8988T (cell line): Measurements from ENCODE around the gene RALGPS1.
"Not testable (repeated sequence)": the region's sequence is repeated elsewhere in the genome, so short reads cannot be mapped to it uniquely, and the experiment has no call there.

ENCODE experiments used
- DNase-seq: peaks from one replicate; pipeline ENCODE4 v3.0.0; 2011

RALGPS1 gene

DNA sequence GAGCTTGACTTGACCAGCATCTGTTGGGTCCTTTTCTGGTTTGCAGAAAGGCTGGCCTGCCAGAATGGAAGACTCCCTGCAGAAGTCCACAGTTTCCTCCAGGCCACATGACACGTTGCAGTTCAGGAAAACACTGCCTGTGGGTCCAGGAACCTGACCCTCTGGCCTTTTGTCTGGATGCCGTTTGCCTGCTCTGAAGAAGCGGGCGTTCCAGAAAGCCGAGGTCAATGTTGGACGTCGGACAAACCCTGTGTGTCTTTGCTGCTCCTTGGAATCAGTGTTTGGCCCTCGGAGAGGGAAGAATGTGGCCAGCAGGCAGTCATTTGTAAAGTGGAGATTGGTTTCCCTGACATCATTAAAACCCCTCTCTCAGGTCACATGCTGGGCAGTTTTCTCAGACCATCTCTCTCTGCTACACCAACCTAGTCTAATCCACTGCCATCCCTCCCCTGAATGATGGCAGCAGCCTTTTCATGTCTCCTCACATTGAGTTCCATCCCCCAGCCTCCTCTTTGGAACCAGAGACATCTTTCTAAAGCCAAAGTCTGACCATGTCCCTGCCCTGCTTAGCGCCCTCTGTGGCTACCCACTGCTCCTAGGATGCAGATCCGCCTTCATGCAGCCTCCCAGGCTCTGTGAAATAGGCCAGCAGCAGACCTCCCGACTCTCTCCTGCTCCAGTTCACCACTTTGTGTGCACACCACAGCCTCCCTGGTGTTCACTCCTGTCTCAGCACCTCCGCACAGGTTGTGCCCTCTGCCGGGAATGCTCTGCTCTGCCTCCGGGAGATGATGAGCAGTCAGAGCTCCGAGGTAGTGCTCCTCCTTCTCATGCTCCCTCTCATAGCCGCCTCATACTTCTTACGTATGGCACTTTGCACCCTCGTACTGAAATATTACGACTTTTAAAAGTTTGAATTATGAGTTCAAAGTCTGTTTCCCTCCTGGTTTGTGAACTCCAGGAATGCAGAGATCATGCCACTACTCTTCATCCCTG, 75.6 kb downstream of the RALGPS1 start:
- DNase-seq, result no peak

- no peak for DNase-seq
Observed at GRCh38 chr9:126991183-126991582, 76.6 kb downstream of the RALGPS1 start.

DNA sequence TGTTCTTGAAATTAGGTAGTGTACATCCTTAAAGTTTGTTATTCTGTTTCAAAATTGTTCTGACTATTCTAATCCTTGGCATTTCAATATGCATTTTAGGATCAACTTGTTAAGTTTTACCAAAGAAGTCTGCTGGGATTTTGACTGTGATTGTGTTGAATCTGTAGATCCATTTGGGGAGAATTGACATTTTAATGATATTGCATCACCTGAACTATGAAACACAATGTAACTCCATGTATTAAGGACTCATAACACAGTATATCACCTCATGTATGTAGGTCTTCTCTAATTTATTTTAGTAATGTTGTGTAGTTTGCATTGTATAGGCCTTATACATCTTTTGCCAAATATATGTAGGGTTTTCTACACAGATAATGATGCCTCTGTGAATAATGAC, 77.8 kb downstream of the RALGPS1 start:
- no peak for DNase-seq

- DNase-seq, result no peak
Observed at GRCh38 chr9:126999315-127000068, 84.9 kb downstream of the RALGPS1 start.

DNA sequence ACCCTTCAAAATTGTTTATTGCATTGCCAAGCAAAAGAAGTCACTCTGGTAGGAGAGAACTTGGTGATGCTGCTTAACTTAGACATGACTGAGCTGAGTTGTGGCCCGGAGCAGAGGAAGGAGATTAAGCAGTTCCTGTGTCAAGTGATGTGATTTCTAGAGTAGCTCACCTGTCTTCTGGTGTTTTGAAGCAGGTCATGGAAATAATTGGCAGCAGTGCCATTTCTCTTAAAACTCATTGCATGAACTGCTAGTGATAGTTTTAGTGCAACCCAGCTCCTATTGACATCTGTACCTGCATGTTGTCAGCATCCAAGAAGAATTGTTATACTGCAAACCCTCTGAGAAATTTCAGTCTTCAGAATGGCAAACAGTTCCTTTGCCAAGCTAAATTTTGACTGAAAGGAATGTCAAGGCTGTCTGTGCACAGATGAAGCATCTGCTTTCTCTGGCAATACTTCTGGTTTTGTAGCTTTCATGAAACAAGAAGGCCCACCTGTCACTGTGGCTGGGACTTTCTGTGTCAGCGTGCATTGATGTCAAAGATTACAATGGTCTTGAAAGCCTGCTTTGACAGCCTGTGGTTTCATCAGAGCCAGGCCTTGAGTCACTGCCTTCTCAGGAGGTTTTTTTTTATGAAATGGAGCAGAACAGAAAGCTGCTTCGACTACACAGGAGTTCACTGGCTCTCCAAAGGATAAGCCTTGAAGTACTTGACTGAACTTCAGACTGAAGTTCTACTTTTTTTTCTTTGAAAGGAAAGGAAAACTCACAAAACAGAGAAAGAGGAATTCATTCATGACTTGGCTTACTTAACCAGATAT, 90.6 kb downstream of the RALGPS1 start:
- DNase-seq, result no peak

DNA sequence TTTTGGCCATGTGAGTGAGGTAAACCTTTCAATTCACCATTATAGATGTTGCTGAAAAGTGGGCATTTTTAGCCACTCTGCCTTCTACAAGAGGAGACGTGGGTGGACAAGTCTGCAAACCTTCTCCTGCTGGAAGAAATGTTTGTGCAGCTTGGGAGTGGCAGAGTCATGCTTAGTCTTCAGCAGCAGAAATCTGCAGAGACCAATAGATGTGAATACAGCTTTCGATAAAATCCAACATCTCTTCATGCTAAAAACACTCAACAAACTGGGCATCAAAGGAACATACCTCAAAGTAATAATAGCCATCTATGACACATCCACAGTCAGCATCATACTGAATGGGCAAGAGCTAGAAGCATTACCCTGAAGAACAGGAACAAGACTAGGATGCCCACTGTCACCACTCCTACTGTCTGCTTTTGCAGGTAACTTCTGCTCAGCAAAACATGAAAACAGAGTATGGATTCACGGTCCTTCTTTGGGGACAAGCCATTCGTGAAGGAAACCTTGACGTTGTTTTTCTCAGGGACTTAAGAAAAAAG, 91.3 kb downstream of the RALGPS1 start:
- no peak for DNase-seq

DNA sequence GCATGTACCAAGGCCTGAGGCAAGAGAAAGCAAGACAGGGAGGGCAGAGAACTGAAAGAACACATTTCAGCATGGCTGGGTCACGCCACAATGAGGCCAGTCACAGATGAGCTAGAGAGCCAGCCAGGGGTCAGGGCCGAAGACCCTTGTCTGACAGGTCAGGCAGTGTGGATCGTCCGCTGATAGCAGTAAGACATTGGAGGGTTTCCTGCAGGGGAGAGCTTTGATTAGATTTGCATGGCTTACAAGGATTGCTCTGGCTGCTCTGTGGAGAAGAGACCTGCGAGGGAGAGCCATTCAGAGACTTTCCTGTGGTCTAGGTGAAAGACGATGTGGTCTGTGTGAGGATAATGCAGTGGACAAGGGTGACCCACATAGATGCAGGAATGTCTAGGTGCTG, 93.1 kb downstream of the RALGPS1 start:
- no peak for DNase-seq

GRCh38 chr9:127008076-127008475, 93.5 kb downstream of the RALGPS1 start:
- DNase-seq, result no peak

DNA sequence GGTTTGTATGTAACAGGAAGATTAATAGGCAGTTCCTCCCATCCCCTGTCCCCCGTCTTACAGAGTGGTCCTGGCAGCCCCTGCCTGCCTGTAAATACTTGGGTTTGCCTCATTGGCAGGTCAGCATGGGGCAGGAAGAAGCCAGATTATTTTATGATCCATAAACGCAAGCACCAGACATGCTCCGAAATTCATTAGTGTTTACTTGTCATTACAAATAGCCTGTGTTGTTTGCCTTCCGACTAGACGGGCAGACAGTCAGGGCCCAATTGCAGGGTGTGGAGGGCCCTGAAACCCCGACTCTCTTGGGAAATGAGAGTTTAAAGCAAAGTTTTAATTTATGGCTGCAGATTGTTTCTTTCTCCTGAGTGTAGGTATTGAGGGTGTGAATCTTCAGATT, 97.2 kb downstream of the RALGPS1 start:
- DNase-seq, result no peak

- DNase-seq, result no peak
Observed at GRCh38 chr9:127012250-127012649, 97.7 kb downstream of the RALGPS1 start.

GRCh38 chr9:127013597-127013996, 99.0 kb downstream of the RALGPS1 start:
- no peak for DNase-seq

DNA sequence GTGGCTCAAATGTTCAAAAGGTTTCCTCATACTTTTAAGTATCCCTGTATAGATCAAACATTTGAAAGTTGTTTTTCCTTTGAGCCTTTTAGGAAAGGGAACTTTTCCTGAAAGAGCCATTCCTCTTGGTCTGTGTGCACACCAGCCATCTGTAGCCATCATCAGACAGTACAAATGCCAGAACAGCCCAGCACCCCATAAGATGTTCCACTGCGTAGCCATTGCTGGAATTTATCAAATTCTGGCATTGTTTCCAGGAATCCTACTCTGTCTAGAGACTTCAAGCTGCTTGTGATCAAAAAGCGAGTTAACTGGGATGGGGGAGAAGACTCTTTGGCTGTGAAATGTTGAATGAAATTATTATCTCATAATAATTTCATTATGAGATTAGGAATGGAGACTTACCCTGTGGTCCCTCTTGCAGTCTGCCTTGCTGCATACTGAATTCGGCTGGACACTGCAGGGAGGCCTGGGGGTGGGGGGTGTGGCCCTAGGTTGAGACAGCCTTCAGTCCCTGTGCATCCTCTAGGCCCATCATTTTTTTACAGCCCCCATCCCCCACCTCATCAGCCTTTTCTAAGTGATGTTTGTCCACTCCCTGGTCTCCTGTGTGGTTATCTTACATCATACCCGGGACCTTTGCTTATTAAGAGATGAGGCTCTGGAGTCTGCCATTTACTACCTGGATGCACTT, 99.8 kb downstream of the RALGPS1 start:
- no peak for DNase-seq

DNA sequence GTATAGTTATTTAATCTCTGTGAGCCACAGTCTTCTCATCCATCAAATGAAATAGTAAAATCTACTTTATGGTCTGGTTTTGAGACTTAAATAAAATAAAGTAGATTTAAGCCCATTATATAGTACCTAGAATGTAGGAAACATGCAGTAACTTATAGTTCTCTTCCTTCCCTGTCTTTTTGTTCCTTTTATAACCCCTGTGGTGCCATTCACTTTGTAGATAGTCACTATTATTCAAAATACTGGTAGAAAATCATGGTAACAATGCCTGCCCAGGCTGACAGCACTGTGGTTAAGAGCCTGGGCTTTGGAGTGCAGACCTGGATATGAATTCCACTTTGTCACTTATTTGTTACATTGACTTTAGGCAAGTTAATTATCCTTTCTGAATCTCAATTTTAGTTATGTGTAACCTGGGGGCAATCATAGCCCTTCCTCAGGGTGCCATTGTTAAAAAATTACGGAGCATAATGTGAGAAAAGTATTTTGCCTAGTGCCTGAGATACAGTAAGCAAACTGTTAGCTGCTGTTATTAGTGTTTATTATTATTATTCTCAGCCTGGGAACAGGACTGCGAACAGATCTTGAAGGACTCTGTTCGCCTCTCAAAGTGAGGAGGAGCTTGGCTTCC, 100.4 kb downstream of the RALGPS1 start:
- DNase-seq, result no peak

DNA sequence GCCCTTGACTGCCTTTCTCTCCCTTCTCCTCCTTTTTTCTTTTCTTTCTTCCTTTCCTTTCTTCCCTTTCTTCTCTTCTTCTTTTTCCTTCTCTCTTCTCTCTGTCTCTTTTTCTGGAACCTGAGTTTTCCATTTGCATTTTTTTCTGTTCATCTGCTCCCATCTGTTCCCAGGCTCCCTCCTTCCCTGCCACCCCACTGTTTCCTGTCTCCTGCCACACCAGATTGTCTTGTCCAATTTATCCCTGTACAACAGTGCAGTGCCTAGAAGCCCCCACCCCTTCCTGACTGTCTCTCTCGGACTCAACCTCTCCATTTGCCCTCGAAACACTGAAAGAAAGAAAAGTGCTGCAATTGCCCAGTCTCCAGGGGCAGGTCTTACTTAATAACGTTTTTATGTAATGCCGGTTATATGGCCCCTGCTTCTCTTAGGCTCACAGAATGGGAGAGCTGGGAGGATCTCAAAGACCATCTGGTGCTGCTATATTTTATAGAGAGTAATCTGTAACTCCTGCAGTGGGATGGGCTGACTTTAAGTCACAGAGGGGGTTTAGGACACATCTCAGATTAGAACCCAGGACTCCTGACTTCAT, 101.4 kb downstream of the RALGPS1 start:
- no peak for DNase-seq

GRCh38 chr9:127017979-127018378, 103.4 kb downstream of the RALGPS1 start:
- DNase-seq, result not testable (repeated sequence)

DNA sequence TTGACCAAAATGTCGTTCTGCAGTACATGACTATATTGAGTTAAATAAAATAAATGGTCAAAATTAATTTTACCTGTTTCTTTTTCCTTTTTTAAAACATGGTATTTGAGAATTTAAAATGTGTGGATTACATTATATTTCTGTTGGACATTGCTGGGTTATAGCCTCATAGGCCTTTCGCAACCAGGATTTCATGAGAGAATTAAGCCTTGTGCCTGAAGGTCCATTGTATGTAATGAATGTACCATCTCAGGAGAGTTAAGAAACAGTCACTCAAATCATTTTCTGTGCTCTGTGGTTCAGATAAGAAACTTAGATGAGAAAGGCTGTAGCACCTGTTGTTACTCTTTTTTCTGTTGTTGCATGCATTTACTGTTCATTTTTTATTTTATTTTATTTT, 104.4 kb downstream of the RALGPS1 start:
- DNase-seq, result no peak

GRCh38 chr9:127020036-127020801, 105.6 kb downstream of the RALGPS1 start:
- no peak for DNase-seq

- DNase-seq, result no peak
Observed at GRCh38 chr9:127020802-127021078, 106.2 kb downstream of the RALGPS1 start.

DNA sequence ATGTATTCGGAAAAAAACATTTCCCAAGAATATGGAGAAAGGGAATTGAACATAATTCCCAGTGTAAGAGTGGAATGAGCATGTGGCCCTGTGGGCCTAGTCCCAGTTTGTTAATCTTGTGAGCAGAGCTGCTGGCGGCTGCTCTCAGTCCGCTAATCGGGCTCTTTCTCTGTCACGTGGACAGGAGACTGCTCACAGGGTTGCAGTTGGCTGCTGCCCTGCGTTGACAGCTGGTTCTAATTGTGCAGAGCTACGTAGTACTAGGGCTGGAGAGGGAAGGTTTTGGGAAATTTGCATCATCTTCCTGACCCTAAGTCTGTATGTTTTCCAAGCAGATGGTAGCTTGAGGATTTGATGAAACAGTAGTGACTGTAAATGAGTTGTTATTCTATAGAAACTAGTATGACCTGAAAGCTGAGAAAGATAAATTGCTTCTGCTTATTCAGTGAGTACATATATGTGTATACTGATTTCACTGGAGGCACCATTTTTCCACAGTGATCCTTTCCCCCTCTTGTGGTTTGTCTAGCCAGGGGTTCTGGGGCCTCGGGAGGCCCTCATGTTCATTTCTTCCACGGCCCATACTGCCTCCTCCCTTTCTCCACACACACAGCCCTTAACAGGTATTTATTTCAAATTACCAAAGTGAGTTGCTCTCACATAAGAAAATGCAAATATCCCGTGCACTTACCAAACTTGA, 107.2 kb downstream of the RALGPS1 start:
- no peak for DNase-seq
